Mesendoderm (in vitro differentiated cells): ENCODE measurements around the gene COQ2.

Experiments used
- DNase-seq: peaks from one replicate; pipeline ENCODE4 v3.0.0; 2013
- H2AK5ac ChIP-seq: 2 replicates; pipeline ENCODE4 v1.6.1; 2013; ENCODE audit warnings: low read length, inconsistent platforms
- H2BK120ac ChIP-seq: 2 replicates; pipeline ENCODE4 v1.6.1; 2013; ENCODE audit warnings: low read depth, mild to moderate bottlenecking, low read length, moderate library complexity, mixed read lengths
- H2BK15ac ChIP-seq: replicated peaks from 2 replicates; pipeline ENCODE4 v1.6.1; 2013; ENCODE audit warnings: low read depth, mild to moderate bottlenecking, moderate library complexity
- H2BK5ac ChIP-seq: 2 replicates; pipeline ENCODE4 v1.6.1; 2013; ENCODE audit warnings: low read length, inconsistent platforms
- H3K18ac ChIP-seq: 2 replicates; pipeline ENCODE4 v1.6.1; 2013; ENCODE audit warnings: mild to moderate bottlenecking, low read length, mixed read lengths
- H3K23ac ChIP-seq: one replicate; pipeline ENCODE4 v1.6.1; 2013; ENCODE audit warnings: low read length
- H3K27ac ChIP-seq: 2 replicates; pipeline ENCODE4 v1.5.1; 2013; ENCODE audit warnings: low read depth, mild to moderate bottlenecking, inconsistent platforms, low read length, moderate library complexity
- H3K27me3 ChIP-seq: 2 replicates; pipeline ENCODE4 v1.6.1; 2013; ENCODE audit warnings: low read length, control low read depth, mild to moderate bottlenecking, inconsistent platforms; ENCODE audit not compliant: insufficient read depth, poor library complexity
- H3K36me3 ChIP-seq: 2 replicates; pipeline ENCODE4 v1.6.1; 2013; ENCODE audit warnings: low read length, inconsistent platforms; ENCODE audit not compliant: control insufficient read depth, insufficient read depth
- H3K4ac ChIP-seq: one replicate; pipeline ENCODE4 v1.6.1; 2013; ENCODE audit warnings: low read depth, mild to moderate bottlenecking, low read length, moderate library complexity
- H3K4me1 ChIP-seq: 2 replicates; pipeline ENCODE4 v1.6.1; 2013; ENCODE audit warnings: low read depth, low read length, inconsistent platforms; ENCODE audit not compliant: control insufficient read depth
- H3K4me2 ChIP-seq: 2 replicates; pipeline ENCODE4 v1.6.1; 2013; ENCODE audit warnings: low read length
- H3K4me3 ChIP-seq: 2 replicates; pipeline ENCODE4 v1.5.1; 2013; ENCODE audit warnings: mild to moderate bottlenecking, low read length
- H3K56ac ChIP-seq: one replicate; pipeline ENCODE4 v1.6.1; 2013; ENCODE audit warnings: low read length
- H3K79me1 ChIP-seq: 2 replicates; pipeline ENCODE4 v1.6.1; 2013; ENCODE audit warnings: low read length, inconsistent platforms
- H3K79me2 ChIP-seq: 2 replicates; pipeline ENCODE4 v1.6.1; 2013; ENCODE audit warnings: mild to moderate bottlenecking, low read length; ENCODE audit not compliant: control insufficient read depth, insufficient read depth
- H3K9ac ChIP-seq: 2 replicates; pipeline ENCODE4 v1.6.1; 2013; ENCODE audit warnings: low read length, inconsistent platforms
- H4K5ac ChIP-seq: one replicate; pipeline ENCODE4 v1.6.1; 2013; ENCODE audit warnings: low read length
- H4K8ac ChIP-seq: one replicate; pipeline ENCODE4 v1.6.1; 2013; ENCODE audit warnings: low read depth, mild to moderate bottlenecking, control low read depth, low read length, moderate library complexity
- WGBS: extraction: QIAGEN DNeasy Blood & Tissue Kit; methylation state at CpG from one replicate; pipeline ENCODE4 v1.1.7; 2013; ENCODE audit warnings: low lambda C conversion rate, missing lambda C conversion rate; ENCODE audit not compliant: insufficient coverage; ENCODE audit errors: extremely low coverage; 5-methylcytosine and 5-hydroxymethylcytosine counted together

Gene COQ2

GRCh38 chr4:83315341-83315870 is 30.8 kb upstream of the COQ2 start:
- H3K79me1 ChIP-seq: no peaks in the 10 kb centered on the region
- no peak overlapping the region for H3K4ac ChIP-seq
- no peak overlapping the region for H3K18ac ChIP-seq
- no peak overlapping the region for H2AK5ac ChIP-seq
- H4K8ac ChIP-seq: no peak overlapping the region
- H2BK5ac ChIP-seq: no peak overlapping the region
- H2BK15ac ChIP-seq: no peak overlapping the region
- no peak overlapping the region for H3K4me3 ChIP-seq
- no peak overlapping the region for H3K23ac ChIP-seq
- H2BK120ac ChIP-seq: no peak overlapping the region
- WGBS: no CpG with 5 or more reads among the region's 4 CpGs
- H3K36me3 ChIP-seq: no peaks in the 10 kb centered on the region
- DNase-seq: no peak
- no peak overlapping the region for H4K5ac ChIP-seq
- H3K9ac ChIP-seq: no peak overlapping the region
- no peak overlapping the region for H3K56ac ChIP-seq
- no peaks in the 10 kb centered on the region for H3K79me2 ChIP-seq
- no peaks in the 10 kb centered on the region for H3K4me1 ChIP-seq
- H3K27ac ChIP-seq: no peak overlapping the region
- H3K4me2 ChIP-seq: no peak overlapping the region
- no peaks in the 10 kb centered on the region for H3K27me3 ChIP-seq

GRCh38 chr4:83308672-83309071 is 24.1 kb upstream of the COQ2 start:
- no peaks in the 10 kb centered on the region for H3K27me3 ChIP-seq
- no peak overlapping the region for H4K8ac ChIP-seq
- DNase-seq: peak; percentile 37
- no peaks in the 10 kb centered on the region for H3K4me1 ChIP-seq
- H2BK120ac ChIP-seq: no peak overlapping the region
- H2BK15ac ChIP-seq: no peak overlapping the region
- no peak overlapping the region for H3K4me3 ChIP-seq
- H3K9ac ChIP-seq: no peak overlapping the region
- WGBS: no CpG with 5 or more reads among the region's 4 CpGs
- H3K36me3 ChIP-seq: no peaks in the 10 kb centered on the region
- no peak overlapping the region for H3K27ac ChIP-seq
- no peaks in the 10 kb centered on the region for H3K79me2 ChIP-seq
- no peak overlapping the region for H3K4ac ChIP-seq
- H3K18ac ChIP-seq: no peak overlapping the region
- H3K79me1 ChIP-seq: no peaks in the 10 kb centered on the region
- H2AK5ac ChIP-seq: no peak overlapping the region
- no peak overlapping the region for H3K23ac ChIP-seq
- no peak overlapping the region for H2BK5ac ChIP-seq
- H4K5ac ChIP-seq: no peak overlapping the region
- no peak overlapping the region for H3K56ac ChIP-seq
- H3K4me2 ChIP-seq: no peak overlapping the region

GRCh38 chr4:83307920-83308319 is 23.3 kb upstream of the COQ2 start:
- Histone ChIP-seq H3K9ac (no peak overlapping the region), H3K18ac (no peak overlapping the region), H4K8ac (no peak overlapping the region), H3K36me3 (no peaks in the 10 kb centered on the region), H2AK5ac (no peak overlapping the region), H3K4me1 (no peaks in the 10 kb centered on the region), H2BK120ac (no peak overlapping the region), H3K4ac (no peak overlapping the region), H3K79me2 (no peaks in the 10 kb centered on the region), H2BK5ac (no peak overlapping the region), H3K4me2 (no peak overlapping the region), H3K23ac (no peak overlapping the region), H3K4me3 (no peak overlapping the region), H4K5ac (no peak overlapping the region), H3K56ac (no peak overlapping the region), H2BK15ac (no peak overlapping the region), H3K27ac (no peak overlapping the region), H3K27me3 (no peaks in the 10 kb centered on the region), H3K79me1 (no peaks in the 10 kb centered on the region)
- no peak for DNase-seq
- WGBS: no CpG with 5 or more reads among the region's 7 CpGs

GRCh38 chr4:83305187-83305586 is 20.6 kb upstream of the COQ2 start:
- WGBS: no CpG with 5 or more reads among the region's 2 CpGs
- Histone ChIP-seq H2BK5ac (no peak overlapping the region), H3K79me2 (no peaks in the 10 kb centered on the region), H3K27me3 (no peaks in the 10 kb centered on the region), H2AK5ac (no peak overlapping the region), H3K23ac (no peak overlapping the region), H3K79me1 (no peaks in the 10 kb centered on the region), H3K4me3 (no peak overlapping the region), H4K8ac (no peak overlapping the region), H3K36me3 (no peaks in the 10 kb centered on the region), H3K4me1 (no peaks in the 10 kb centered on the region), H4K5ac (no peak overlapping the region), H2BK15ac (no peak overlapping the region), H3K56ac (no peak overlapping the region), H3K4me2 (no peak overlapping the region), H2BK120ac (no peak overlapping the region), H3K27ac (no peak overlapping the region), H3K4ac (no peak overlapping the region), H3K18ac (no peak overlapping the region), H3K9ac (no peak overlapping the region)
- DNase-seq: no peak

- Histone ChIP-seq H4K8ac (no peak overlapping the region), H3K9ac (no peak overlapping the region), H3K56ac (no peak overlapping the region), H3K4ac (no peak overlapping the region), H2BK5ac (no peak overlapping the region), H3K36me3 (no peaks in the 10 kb centered on the region), H2BK15ac (no peak overlapping the region), H3K27me3 (no peaks in the 10 kb centered on the region), H3K4me1 (no peaks in the 10 kb centered on the region), H3K23ac (no peak overlapping the region), H3K79me1 (no peaks in the 10 kb centered on the region), H2BK120ac (no peak overlapping the region), H3K4me3 (no peak overlapping the region), H2AK5ac (no peak overlapping the region), H3K79me2 (no peaks in the 10 kb centered on the region), H3K27ac (no peak overlapping the region), H3K18ac (no peak overlapping the region), H3K4me2 (no peak overlapping the region), H4K5ac (no peak overlapping the region)
- DNase-seq: no peak
- no CpG with 5 or more reads among the region's 3 CpGs for WGBS
Measured at GRCh38 chr4:83297548-83298260, 13.1 kb upstream of the COQ2 start.
